ENCODE results near the gene FALEC.
"Not testable (repeated sequence)": the region's sequence is repeated elsewhere in the genome, so short reads cannot be mapped to it uniquely, and the experiment has no call there.

The FALEC gene

DNA sequence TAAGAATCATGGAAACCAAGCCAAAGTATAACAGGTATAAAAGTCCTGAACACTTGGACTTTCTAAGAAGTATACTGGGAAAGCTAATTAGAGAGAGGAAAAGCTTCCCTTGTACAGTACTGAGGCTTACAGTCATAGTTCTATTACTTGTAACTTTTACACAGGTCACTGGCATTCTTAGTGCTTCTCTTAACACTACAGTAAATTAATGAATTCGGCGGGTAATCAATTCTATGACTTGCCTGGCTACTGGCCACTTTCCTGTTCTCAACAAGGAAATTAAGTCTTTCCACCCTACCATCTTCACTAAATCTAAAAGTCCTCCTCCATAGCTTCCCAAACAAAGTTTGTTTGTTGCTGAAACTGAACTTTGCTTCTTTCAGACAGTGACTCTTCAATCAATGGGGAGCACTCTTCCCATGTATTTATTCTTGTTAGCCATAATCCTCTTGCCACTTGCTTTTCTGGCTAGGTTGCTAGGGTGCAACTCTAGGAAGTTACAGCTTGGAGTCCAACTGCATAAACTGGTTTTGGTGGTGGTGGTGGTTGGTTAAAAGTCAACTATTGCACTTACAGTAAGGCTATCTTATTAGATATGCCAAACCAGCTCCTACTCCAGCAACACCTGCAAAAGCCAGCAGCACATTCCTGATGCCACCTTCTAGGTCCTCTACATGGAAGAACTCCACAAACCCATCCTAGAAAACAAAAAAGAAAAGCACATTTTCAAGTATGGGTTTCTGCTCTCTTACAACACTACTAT, 61.4 kb downstream of the FALEC start:
- H3K27me3 ChIP-seq (ENCODE audit: control insufficient read depth, insufficient read depth, low read length), result no peaks in the 10 kb centered on the region
- peak overlapping the region; percentile 19 for H3K9ac ChIP-seq (ENCODE audit: low read length)
- peaks cover 26% of the 10 kb centered on the region for H3K4me1 ChIP-seq (ENCODE audit: control insufficient read depth, insufficient read depth, low read length)
- peak overlapping the region; percentile 75 for H3K4me3 ChIP-seq (ENCODE audit: low read length)
- peak overlapping the region; percentile 99 for H3K27ac ChIP-seq (ENCODE audit: low read depth, low read length)
- peaks cover 33% of the 10 kb centered on the region for H3K36me3 ChIP-seq (ENCODE audit: control insufficient read depth, insufficient read depth, low read length)

DNA sequence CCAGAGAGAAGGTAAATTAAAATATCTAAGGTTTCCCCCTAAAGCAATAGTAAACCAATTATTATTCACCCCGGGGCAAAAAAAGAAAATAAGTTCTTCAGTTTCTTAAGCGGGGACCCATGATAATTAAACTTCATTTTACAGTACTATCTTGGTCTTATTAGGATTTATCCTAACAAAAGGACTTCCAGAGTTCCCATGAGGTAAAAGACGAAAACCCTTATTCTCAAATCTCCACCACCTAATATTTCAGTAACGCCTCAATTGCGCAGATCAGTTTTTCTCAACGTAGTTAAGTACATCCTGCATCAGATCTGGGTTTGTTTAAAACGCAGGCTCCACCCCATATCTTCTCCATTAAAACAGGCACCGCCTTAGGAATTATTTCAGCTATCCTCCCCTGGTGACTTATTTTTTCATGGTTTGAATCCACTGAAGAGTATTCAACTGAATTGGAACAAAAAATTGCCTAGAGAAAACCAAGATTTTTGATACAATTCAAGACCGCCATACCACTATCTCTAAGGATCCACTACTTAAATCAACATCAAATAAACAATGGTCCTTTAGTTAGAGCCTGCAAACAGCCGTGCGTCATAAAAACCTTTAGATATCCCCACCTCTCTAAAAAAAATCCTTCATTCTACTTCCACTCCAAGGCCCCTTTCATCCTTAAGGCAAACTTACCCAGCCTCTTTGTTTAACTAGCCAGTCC, 62.2 kb downstream of the FALEC start:
- H3K4me1 ChIP-seq (ENCODE audit: control insufficient read depth, insufficient read depth, low read length), result peaks cover 26% of the 10 kb centered on the region
- no peaks in the 10 kb centered on the region for H3K27me3 ChIP-seq (ENCODE audit: control insufficient read depth, insufficient read depth, low read length)
- H3K4me3 ChIP-seq (ENCODE audit: low read length), result peak overlapping the region; percentile 75
- H3K9ac ChIP-seq (ENCODE audit: low read length), result peak overlapping the region; percentile 71
- peaks cover 33% of the 10 kb centered on the region for H3K36me3 ChIP-seq (ENCODE audit: control insufficient read depth, insufficient read depth, low read length)
- peak overlapping the region; percentile 99 for H3K27ac ChIP-seq (ENCODE audit: low read depth, low read length)

DNA sequence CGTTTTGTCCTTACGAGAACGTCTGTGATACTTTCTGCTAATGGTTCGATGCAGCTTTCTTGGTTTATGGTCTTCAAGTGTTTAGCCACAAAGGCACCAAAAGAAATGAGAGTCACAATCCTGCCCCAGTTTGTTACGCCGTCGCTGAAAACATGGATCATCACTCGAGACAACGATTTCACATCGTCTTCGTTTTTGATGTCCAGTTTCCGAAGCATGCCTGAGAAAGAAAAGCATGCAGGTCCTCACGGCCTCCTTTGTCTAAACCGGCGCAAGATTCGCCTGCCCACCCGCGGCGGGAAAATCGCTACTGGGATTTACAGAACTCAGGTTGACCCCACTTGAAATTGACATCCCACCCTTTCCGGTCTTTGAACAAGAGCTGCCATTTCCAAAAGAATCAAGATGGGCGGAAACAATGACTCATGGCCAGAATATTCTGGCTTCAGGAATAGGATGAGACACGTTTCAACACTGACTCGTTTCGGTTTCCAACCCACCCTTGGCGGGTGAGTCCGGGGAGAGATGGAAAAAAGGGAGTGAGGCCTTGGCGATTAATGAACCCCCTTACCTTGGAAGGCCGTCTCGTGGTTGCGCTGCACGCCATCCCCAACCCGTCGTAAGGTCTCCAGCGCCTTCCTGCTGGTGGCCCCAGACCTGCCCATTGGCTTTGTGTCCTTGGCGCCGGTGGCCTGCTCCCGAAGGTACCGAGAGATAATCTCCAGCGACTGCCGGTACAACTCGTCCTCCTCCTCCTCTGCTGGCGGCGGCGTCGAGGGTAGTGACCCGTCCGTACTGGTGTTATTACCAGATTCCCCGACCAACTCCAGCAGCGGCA, 62.9 kb downstream of the FALEC start:
- H3K36me3 ChIP-seq (ENCODE audit: control insufficient read depth, insufficient read depth, low read length), result peaks cover 27% of the 10 kb centered on the region
- H3K4me1 ChIP-seq (ENCODE audit: control insufficient read depth, insufficient read depth, low read length), result peaks cover 23% of the 10 kb centered on the region
- H3K27me3 ChIP-seq (ENCODE audit: control insufficient read depth, insufficient read depth, low read length), result no peaks in the 10 kb centered on the region
- peak overlapping the region; percentile 75 for H3K4me3 ChIP-seq (ENCODE audit: low read length)
- peak overlapping the region; percentile 71 for H3K9ac ChIP-seq (ENCODE audit: low read length)
- peak overlapping the region; percentile 99 for H3K27ac ChIP-seq (ENCODE audit: low read depth, low read length)

DNA sequence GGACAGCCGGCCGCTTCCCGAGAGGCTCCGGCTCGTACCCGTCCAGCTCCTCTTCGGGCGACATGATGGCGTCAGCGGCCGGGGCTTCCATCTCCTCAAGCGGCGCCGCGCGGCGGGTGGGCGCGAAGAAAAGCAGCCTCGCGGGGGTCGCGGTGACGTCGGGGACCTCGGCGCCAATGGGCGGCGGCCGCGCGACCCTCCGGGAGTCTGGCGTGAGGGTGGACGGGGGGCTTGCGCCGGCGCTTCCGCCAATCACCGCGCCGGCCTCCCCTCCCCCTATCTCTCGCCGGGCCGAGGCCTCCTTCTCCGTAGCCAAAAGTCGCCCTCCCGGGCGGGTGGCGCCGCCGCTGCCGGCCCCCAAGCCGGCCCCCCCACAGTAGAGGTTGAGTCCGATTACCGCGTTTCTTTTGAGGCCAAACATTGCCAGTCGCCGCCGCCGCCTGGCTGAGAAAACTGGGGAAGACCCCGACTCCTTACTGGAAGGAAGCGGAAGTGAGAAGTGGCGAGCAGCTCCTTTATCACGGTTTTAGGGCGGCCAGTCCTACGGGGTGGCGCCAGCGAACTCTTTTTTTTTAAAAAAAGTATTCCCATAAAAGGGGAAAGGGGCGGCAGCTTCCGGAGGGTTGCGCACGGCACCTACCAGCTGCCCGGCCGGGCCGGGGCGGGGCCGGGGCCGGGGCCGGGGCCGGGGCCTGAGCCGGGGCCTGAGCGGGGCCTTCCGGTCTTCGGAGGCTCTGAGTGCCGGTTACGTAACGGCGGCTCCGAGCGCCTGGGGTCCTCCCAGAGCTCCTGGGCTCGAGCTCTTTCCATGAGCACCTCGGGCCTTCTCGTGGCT, 63.8 kb downstream of the FALEC start, which contains the start of gene MCL1:
TSS of gene MCL1 (minus strand) at position 501 of the 835 bp plus-strand sequence. CDS start at position 421, 80 bp downstream.
- peak within 1 kb of the TSS; percentile 93 for H3K9ac ChIP-seq (ENCODE audit: low read length)
- H3K36me3 ChIP-seq (ENCODE audit: control insufficient read depth, insufficient read depth, low read length), result peaks cover 23% of the 10 kb centered on the region
- H3K27ac ChIP-seq (ENCODE audit: low read depth, low read length), result peak within 1 kb of the TSS; percentile 99
- H3K4me3 ChIP-seq (ENCODE audit: low read length), result peak within 1 kb of the TSS; percentile 75
- peaks cover 23% of the 10 kb centered on the region for H3K4me1 ChIP-seq (ENCODE audit: control insufficient read depth, insufficient read depth, low read length)
- no peaks in the 10 kb centered on the region for H3K27me3 ChIP-seq (ENCODE audit: control insufficient read depth, insufficient read depth, low read length)

DNA sequence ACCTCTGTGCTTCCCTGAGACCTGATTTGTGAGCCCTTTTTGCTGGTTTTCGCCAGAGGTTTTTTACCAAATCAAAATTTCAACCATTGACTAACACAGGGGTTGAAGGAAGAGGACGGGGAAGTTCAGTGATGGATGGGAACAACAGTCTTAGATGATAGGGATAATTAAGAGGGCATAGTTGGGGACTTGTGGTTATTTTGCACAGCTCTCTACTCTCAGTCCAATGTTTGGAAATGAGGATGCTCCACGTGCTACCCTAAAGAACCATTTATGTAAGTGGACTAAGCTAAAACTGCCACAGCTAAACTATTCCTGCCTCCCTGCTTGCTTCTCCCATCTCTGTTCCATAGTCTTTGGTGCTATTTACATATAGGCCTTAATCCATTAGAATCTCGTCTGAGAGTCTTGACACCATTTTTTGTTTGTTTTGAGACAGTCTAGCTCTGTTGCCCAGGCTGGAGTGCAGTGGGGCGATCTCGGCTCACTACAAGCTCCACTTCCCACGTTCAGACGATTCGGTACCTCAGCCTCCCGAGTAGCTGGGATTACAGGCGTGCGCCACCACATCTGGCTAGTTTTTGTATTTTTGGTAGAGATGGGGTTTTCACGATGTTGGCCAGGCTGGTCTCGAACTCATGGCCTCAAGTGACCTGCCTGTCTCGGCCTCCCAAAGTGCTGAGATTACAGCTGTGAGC, 64.5 kb downstream of the FALEC start:
- Histone ChIP-seq H3K9ac (ENCODE audit: low read length) (peak overlapping the region; percentile 93), H3K36me3 (ENCODE audit: control insufficient read depth, insufficient read depth, low read length) (peaks cover 21% of the 10 kb centered on the region), H3K27me3 (ENCODE audit: control insufficient read depth, insufficient read depth, low read length) (no peaks in the 10 kb centered on the region), H3K4me1 (ENCODE audit: control insufficient read depth, insufficient read depth, low read length) (peaks cover 19% of the 10 kb centered on the region), H3K27ac (ENCODE audit: low read depth, low read length) (peak overlapping the region; percentile 99), H3K4me3 (ENCODE audit: low read length) (peak overlapping the region; percentile 74)

DNA sequence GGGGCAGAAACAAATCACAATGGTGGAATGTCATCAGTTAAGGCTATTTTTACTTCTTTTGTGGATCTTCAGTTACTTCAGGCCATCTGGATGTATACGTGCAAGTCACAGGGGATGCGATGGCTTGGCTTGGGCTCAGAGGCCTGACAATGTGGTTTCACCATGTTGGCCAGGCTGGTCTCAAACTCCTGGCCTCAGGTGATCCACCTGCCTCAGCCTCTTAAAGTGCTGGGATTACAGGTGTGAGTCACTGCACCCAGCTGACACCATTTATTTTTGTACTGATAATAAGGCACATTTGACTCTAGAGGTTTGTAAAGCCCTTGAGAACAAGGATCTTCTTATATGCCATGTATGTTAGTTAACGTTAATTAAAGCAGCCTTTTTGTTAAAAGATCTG, 65.4 kb downstream of the FALEC start:
- peaks cover 11% of the 10 kb centered on the region for H3K4me1 ChIP-seq (ENCODE audit: control insufficient read depth, insufficient read depth, low read length)
- not testable (repeated sequence) for H3K27me3 ChIP-seq (ENCODE audit: control insufficient read depth, insufficient read depth, low read length); H3K27ac ChIP-seq (ENCODE audit: low read depth, low read length); H3K4me3 ChIP-seq (ENCODE audit: low read length); H3K9ac ChIP-seq (ENCODE audit: low read length)
- H3K36me3 ChIP-seq (ENCODE audit: control insufficient read depth, insufficient read depth, low read length), result peaks cover 16% of the 10 kb centered on the region

DNA sequence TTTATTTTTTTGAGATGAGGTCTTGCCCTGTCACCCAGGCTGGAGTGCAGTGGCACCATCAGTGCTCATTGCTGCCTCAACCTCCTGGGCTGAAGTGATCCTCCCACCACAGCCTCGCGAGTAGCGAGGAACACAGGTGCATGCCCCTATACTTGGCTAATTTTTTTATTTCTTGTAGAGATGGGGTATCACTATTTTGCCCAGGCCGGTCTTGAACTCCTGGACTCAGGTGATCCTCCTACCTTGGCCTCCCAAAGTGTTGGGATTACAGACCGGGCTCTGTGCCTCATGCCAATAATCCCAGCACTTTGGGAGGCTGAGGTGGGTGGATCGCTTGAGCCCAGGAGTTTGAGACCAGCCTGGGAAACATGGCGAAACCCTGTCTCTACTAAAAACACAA, 65.9 kb downstream of the FALEC start:
- not testable (repeated sequence) for H3K9ac ChIP-seq (ENCODE audit: low read length); H3K27me3 ChIP-seq (ENCODE audit: control insufficient read depth, insufficient read depth, low read length); H3K4me1 ChIP-seq (ENCODE audit: control insufficient read depth, insufficient read depth, low read length); H3K27ac ChIP-seq (ENCODE audit: low read depth, low read length); H3K4me3 ChIP-seq (ENCODE audit: low read length)
- peaks cover 12% of the 10 kb centered on the region for H3K36me3 ChIP-seq (ENCODE audit: control insufficient read depth, insufficient read depth, low read length)

DNA sequence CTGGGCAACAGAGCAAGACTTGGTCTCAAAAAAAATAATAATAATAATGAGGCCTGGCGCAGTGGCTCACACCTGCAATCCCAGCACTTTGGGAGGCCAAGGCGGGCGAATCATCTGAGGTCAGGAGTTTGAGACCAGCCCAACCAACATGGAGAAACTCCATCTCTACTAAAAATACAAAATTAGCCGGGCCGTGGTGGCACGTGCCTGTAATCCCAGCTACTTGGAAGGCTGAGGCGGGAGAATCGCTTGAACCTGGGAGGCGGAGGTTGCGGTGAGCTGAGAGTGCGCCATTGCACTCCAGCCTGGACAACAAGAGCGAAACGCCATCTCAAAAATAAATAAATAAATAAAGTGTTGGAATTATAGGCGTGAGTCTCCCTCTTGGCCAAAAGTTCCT, 66.4 kb downstream of the FALEC start:
- H3K27ac ChIP-seq (ENCODE audit: low read depth, low read length); H3K36me3 ChIP-seq (ENCODE audit: control insufficient read depth, insufficient read depth, low read length); H3K4me3 ChIP-seq (ENCODE audit: low read length); H3K9ac ChIP-seq (ENCODE audit: low read length); H3K4me1 ChIP-seq (ENCODE audit: control insufficient read depth, insufficient read depth, low read length); H3K27me3 ChIP-seq (ENCODE audit: control insufficient read depth, insufficient read depth, low read length): not testable (repeated sequence)

DNA sequence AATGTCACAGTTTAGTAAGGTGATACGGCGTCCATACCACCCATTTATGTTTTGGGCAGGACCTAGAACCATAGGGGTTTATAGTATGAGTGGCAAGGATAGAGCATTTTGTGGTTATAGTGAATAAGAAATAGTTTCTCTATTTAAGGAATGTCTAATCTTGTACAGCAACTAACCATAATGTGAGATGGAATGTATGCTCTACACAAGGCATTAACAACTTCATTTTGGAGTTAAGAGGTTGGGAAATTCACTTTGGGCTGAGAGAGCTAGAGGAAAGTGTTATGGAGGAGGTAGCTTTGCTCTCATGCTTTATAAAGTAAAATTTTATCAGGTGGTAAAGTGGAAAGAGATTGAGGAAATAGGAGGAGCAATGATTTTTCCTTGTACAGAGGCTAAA, 66.8 kb downstream of the FALEC start:
- Histone ChIP-seq H3K27ac (ENCODE audit: low read depth, low read length) (no peak overlapping the region), H3K27me3 (ENCODE audit: control insufficient read depth, insufficient read depth, low read length) (no peaks in the 10 kb centered on the region), H3K9ac (ENCODE audit: low read length) (no peak overlapping the region), H3K36me3 (ENCODE audit: control insufficient read depth, insufficient read depth, low read length) (peaks cover 4% of the 10 kb centered on the region), H3K4me1 (ENCODE audit: control insufficient read depth, insufficient read depth, low read length) (peaks cover 6% of the 10 kb centered on the region), H3K4me3 (ENCODE audit: low read length) (no peak overlapping the region)

Data from rectal smooth muscle tissue (tissue), 1 donor.